Panc1 (cell line): ENCODE results near the gene NEUROG1.

ENCODE experiments used
- POLR2AphosphoS5 ChIP-seq: IDR thresholded peaks from 2 replicates; pipeline ENCODE4 v1.6.1; 2012; ENCODE audit warnings: mild to moderate bottlenecking, low read depth, low read length, moderate library complexity
- SIN3A ChIP-seq: IDR thresholded peaks from 2 replicates; pipeline ENCODE4 v1.6.1; 2012; ENCODE audit warnings: low read depth, mild to moderate bottlenecking, low read length, moderate library complexity, borderline replicate concordance; ENCODE audit not compliant: insufficient read depth
- TCF7L2 ChIP-seq: IDR thresholded peaks from 2 replicates; pipeline ENCODE4 v1.6.1; 2011; ENCODE audit warnings: mild to moderate bottlenecking, low read depth, low read length, inconsistent platforms
- TF ChIP-seq, protein P1 (sequence below): fragments of 450-650 bp; IDR thresholded peaks from 2 replicates; pipeline ENCODE4 v1.5.1; 2017; ENCODE audit warnings: mild to moderate bottlenecking
- TF ChIP-seq, protein P2 (sequence below), 2 experiments: IDR thresholded peaks; 2 replicates each; pipeline ENCODE4 v1.6.1; 2011 to 2012; ENCODE audit warnings: low read depth in 2 of 2, control low read depth in 1 of 2, low read length in 1 of 2, mild to moderate bottlenecking in 1 of 2, moderate library complexity in 1 of 2; ENCODE audit not compliant: insufficient read depth in 1 of 2

DNA sequence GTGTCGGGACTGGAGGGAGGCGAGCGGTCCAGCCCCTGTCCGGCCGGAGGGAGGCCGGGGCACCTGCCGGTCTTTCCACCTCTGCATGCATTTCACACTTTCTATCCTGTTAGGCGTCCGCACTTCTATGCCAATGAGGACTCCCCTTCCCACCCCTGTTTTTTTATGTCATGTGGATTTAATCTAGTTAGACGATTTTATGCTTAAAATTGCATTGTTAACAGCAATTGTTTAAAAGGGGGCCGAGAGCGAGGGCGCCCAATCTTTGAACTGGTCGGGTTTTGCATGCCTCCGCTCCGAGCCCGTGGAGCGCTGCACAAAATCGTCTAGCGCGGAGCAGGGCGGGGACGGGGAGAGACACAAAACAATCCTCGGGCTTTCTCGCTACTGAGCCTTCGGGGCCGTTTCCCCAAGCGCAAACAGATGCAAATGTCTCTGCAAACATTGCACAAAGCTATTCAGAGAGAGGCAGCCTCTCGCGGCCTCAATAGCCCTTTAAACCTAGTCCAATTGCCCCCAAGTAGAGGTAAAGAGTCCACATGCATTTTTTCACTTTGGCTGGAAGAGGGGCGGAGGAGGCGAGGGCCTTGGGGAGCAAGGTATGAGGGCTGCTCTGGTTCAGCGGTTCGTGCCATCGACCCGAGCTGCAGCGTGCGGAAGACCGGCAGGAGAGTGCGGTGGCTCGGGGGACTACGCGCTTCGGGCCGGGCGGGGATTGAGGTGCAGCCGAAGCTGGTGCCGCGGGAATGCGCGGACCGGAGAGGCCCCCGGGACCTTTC is 46.1 kb downstream of the NEUROG1 start:
- TF ChIP-seq, protein P1, sequence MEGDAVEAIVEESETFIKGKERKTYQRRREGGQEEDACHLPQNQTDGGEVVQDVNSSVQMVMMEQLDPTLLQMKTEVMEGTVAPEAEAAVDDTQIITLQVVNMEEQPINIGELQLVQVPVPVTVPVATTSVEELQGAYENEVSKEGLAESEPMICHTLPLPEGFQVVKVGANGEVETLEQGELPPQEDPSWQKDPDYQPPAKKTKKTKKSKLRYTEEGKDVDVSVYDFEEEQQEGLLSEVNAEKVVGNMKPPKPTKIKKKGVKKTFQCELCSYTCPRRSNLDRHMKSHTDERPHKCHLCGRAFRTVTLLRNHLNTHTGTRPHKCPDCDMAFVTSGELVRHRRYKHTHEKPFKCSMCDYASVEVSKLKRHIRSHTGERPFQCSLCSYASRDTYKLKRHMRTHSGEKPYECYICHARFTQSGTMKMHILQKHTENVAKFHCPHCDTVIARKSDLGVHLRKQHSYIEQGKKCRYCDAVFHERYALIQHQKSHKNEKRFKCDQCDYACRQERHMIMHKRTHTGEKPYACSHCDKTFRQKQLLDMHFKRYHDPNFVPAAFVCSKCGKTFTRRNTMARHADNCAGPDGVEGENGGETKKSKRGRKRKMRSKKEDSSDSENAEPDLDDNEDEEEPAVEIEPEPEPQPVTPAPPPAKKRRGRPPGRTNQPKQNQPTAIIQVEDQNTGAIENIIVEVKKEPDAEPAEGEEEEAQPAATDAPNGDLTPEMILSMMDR = no peak
- TF ChIP-seq SIN3A (no peak), POLR2AphosphoS5 (no peak), TCF7L2 (no peak)
- TF ChIP-seq, protein P2, sequence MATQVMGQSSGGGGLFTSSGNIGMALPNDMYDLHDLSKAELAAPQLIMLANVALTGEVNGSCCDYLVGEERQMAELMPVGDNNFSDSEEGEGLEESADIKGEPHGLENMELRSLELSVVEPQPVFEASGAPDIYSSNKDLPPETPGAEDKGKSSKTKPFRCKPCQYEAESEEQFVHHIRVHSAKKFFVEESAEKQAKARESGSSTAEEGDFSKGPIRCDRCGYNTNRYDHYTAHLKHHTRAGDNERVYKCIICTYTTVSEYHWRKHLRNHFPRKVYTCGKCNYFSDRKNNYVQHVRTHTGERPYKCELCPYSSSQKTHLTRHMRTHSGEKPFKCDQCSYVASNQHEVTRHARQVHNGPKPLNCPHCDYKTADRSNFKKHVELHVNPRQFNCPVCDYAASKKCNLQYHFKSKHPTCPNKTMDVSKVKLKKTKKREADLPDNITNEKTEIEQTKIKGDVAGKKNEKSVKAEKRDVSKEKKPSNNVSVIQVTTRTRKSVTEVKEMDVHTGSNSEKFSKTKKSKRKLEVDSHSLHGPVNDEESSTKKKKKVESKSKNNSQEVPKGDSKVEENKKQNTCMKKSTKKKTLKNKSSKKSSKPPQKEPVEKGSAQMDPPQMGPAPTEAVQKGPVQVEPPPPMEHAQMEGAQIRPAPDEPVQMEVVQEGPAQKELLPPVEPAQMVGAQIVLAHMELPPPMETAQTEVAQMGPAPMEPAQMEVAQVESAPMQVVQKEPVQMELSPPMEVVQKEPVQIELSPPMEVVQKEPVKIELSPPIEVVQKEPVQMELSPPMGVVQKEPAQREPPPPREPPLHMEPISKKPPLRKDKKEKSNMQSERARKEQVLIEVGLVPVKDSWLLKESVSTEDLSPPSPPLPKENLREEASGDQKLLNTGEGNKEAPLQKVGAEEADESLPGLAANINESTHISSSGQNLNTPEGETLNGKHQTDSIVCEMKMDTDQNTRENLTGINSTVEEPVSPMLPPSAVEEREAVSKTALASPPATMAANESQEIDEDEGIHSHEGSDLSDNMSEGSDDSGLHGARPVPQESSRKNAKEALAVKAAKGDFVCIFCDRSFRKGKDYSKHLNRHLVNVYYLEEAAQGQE (IDR thresholded peaks at IDR 0.05; ENCODE audit: insufficient read depth in 1 of 2, low read depth in 2 of 2, low read length in 1 of 2) = no peak
